GM12878 (cell line): ENCODE measurements around the gene CCS. TPM values are rescaled to one million over a fixed set of nuclear protein-coding genes. Genes with fewer than 3 reads are reported as not detected.
"Not testable (repeated sequence)": the region's sequence is repeated elsewhere in the genome, so short reads cannot be mapped to it uniquely, and the experiment has no call there.

Experiments
- ATAC-seq: fragments of 200-7000 bp; cut with Tn5 transposase; 3 replicates; pipeline ENCODE4 v1.9.1; 2020; ENCODE audit warnings: mild to moderate bottlenecking, moderate library complexity
- BruUV-seq: library from RNA; stranded (reverse); fragments of 400-500 nt; replicated peaks from 2 replicates; lab custom pipeline; 2021; lab: Mats Ljungman, UMichigan
- CTCF ChIA-PET: fragments of 300-600 bp; sonication (Branson Sonifier 250); formaldehyde crosslinking; extraction: SDS; loops from one replicate; lab custom pipeline; 2021; ENCODE audit warnings: inconsistent platforms; lab: Yijun Ruan, JAX
- POLR2A ChIA-PET: fragments of 350-600 bp; formaldehyde crosslinking; extraction: SDS; loops from one replicate; lab custom pipeline; 2021; ENCODE audit warnings: inconsistent platforms; lab: Charles Lee
- RAD21 ChIA-PET: fragments of 300-600 bp; sonication (Branson Sonifier 250); formaldehyde crosslinking; loops from one replicate; lab custom pipeline; 2023; ENCODE audit warnings: antibody characterized with exemption; ENCODE audit not compliant: unreplicated experiment; lab: Charles Lee
- SMC1A ChIA-PET: fragments of 300-600 bp; sonication (Branson Sonifier 250); formaldehyde crosslinking; loops from one replicate; lab custom pipeline; 2023; ENCODE audit not compliant: unreplicated experiment, uncharacterized antibody; lab: Charles Lee
- DNase-seq: peaks from one replicate; pipeline ENCODE4 v3.0.0-alpha.2; 2011; ENCODE audit warnings: low read depth, low spot score
- FAIRE-seq: peaks from 3 replicates; lab custom pipeline; 2011; peaks lifted over from hg19 to GRCh38; lab: Jason Lieb, UNC
- H2AFZ ChIP-seq: 2 replicates; pipeline ENCODE4 v1.6.0; 2011; ENCODE audit warnings: low read depth, low read length, control low read depth; ENCODE audit not compliant: control insufficient read depth
- H3K27ac ChIP-seq: 2 replicates; pipeline ENCODE4 v1.5.1; 2011; ENCODE audit warnings: control low read depth; ENCODE audit not compliant: control insufficient read depth, insufficient read depth
- H3K27me3 ChIP-seq, 2 experiments: replicated peaks in 1 of 2; 2 replicates each; pipeline versions ENCODE4 v1.6.0 to v1.6.1; 2011; ENCODE audit warnings: low read length in 1 of 2; ENCODE audit not compliant: control insufficient read depth in 2 of 2, insufficient read depth in 2 of 2
- H3K36me3 ChIP-seq, 2 experiments: 2 replicates each; pipeline ENCODE4 v1.5.1; 2011; ENCODE audit warnings: low read length in 1 of 2; ENCODE audit not compliant: control insufficient read depth in 2 of 2, insufficient read depth in 2 of 2
- H3K4me1 ChIP-seq: 2 replicates; pipeline ENCODE4 v1.6.1; 2011; ENCODE audit warnings: mild to moderate bottlenecking, low read length, moderate library complexity, mixed read lengths; ENCODE audit not compliant: control insufficient read depth, insufficient read depth
- H3K4me2 ChIP-seq: 2 replicates; pipeline ENCODE4 v1.6.0; 2011; ENCODE audit warnings: control low read depth; ENCODE audit not compliant: control insufficient read depth, insufficient read depth
- H3K4me3 ChIP-seq: fragments of 200-600 bp; sonication (generic); 2 replicates; pipeline ENCODE4 v1.5.1; 2016
- H3K79me2 ChIP-seq: 2 replicates; pipeline ENCODE4 v1.6.0; 2011; ENCODE audit warnings: low read length; ENCODE audit not compliant: control insufficient read depth, insufficient read depth
- H3K9ac ChIP-seq: 2 replicates; pipeline ENCODE4 v1.8.0; 2011; ENCODE audit warnings: low read length, control low read depth, mixed read lengths; ENCODE audit not compliant: control insufficient read depth, insufficient read depth
- H3K9me3 ChIP-seq: replicated peaks from 3 replicates; pipeline ENCODE4 v1.5.1; 2011; ENCODE audit warnings: mild to moderate bottlenecking, low read length; ENCODE audit not compliant: control insufficient read depth, insufficient read depth
- H4K20me1 ChIP-seq: 2 replicates; pipeline ENCODE4 v1.6.0; 2011; ENCODE audit not compliant: control insufficient read depth, insufficient read depth
- HDGF ChIP-seq: fragments of 450-650 bp; IDR thresholded peaks from 2 replicates; pipeline ENCODE4 v1.6.1; 2016; ENCODE audit warnings: antibody characterized with exemption
- SMARCA5 ChIP-seq: fragments of 450-650 bp; IDR thresholded peaks from 2 replicates; pipeline ENCODE4 v1.6.1; 2017; ENCODE audit warnings: mild to moderate bottlenecking
- ZNF24 ChIP-seq: fragments of 450-650 bp; IDR thresholded peaks from 2 replicates; pipeline ENCODE4 v1.6.1; 2017; ENCODE audit warnings: antibody characterized with exemption, mild to moderate bottlenecking
- WGBS: methylation state at CpG from one replicate; pipeline ENCODE4 v1.1.6; 2016; ENCODE audit warnings: low lambda C conversion rate; ENCODE audit not compliant: insufficient replicate concordance, insufficient coverage; ENCODE audit errors: missing lambda C conversion rate; 5-methylcytosine and 5-hydroxymethylcytosine counted together
- in situ Hi-C: fragments of 300-500 bp; cut with MboI; formaldehyde crosslinking; loops from 9 replicates; pipeline ENCODE4 v1.14.3; 2018; ENCODE audit warnings: mixed read lengths
- intact Hi-C: fragments of 100-400 bp; cut with micrococcal nuclease; formaldehyde crosslinking; loops from one replicate; pipeline ENCODE4 v1.14.2; 2022; ENCODE audit not compliant: unreplicated experiment
- polyA plus RNA-seq, 11 experiments: library from polyadenylated mRNA; depleted of rRNA in 4 of 11; unstranded in 6 of 11; stranded (reverse) in 5 of 11; fragments of >200 nt; fragmentation: Nextera tagmentation in 4 of 11; fragmentation: Illumina TruSeq in 1 of 11; extraction: Ambion mirVana in 4 of 11; extraction: Trizol in 1 of 11; gene quantifications; 1 replicate in 1 of 11; 2 replicates in 10 of 11; pipeline versions ENCODE4 v1.2.1 to v1.2.3, GENCODE V29; 2011 to 2016; ENCODE audit warnings: inconsistent platforms in 2 of 11, missing spikeins in 2 of 11, low read depth in 1 of 11
- total RNA-seq, 4 experiments: library from RNA; depleted of rRNA in 3 of 4; stranded (reverse); fragments of >200 nt in 3 of 4; fragmentation: Illumina TruSeq in 1 of 4; extraction: Trizol in 1 of 4; gene quantifications; 2 replicates each; pipeline versions ENCODE4 v1.2.1 to v1.2.3, GENCODE V29; 2013 to 2021
- TF ChIP-seq, protein P1 (sequence below): fragments of 450-650 bp; formaldehyde crosslinking; IDR thresholded peaks from 2 replicates; pipeline ENCODE4 v1.4.0; 2022; ENCODE audit warnings: mild to moderate bottlenecking, moderate library complexity

CCS gene
- total and polyA plus RNA-seq, 10 of the 15 experiments (the other 5 are each of a cell fraction or from before 2014, with no cell fraction given), result 1.5 to 44.2 (median 30.6) TPM

DNA sequence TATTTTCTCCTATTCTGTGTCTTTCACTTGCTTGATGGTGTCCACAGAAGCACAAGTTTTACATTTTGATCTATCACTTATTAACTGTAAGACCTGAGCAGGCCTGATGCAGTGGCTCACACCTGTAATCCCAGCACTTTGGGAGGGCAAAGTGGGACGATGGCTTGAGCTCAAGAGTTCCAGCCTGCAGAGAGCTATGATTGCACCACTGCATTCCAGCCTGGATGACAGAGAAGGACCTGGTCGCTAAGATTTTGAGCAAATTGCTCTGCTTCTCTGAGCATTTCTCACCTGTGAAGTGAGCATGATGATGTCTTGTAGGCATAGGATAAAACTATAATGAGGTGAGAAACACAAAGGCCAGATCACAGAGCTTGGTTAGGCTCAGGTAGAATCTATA, 6.8 kb upstream of the CCS start (continued):
- TF ChIP-seq, protein P1, sequence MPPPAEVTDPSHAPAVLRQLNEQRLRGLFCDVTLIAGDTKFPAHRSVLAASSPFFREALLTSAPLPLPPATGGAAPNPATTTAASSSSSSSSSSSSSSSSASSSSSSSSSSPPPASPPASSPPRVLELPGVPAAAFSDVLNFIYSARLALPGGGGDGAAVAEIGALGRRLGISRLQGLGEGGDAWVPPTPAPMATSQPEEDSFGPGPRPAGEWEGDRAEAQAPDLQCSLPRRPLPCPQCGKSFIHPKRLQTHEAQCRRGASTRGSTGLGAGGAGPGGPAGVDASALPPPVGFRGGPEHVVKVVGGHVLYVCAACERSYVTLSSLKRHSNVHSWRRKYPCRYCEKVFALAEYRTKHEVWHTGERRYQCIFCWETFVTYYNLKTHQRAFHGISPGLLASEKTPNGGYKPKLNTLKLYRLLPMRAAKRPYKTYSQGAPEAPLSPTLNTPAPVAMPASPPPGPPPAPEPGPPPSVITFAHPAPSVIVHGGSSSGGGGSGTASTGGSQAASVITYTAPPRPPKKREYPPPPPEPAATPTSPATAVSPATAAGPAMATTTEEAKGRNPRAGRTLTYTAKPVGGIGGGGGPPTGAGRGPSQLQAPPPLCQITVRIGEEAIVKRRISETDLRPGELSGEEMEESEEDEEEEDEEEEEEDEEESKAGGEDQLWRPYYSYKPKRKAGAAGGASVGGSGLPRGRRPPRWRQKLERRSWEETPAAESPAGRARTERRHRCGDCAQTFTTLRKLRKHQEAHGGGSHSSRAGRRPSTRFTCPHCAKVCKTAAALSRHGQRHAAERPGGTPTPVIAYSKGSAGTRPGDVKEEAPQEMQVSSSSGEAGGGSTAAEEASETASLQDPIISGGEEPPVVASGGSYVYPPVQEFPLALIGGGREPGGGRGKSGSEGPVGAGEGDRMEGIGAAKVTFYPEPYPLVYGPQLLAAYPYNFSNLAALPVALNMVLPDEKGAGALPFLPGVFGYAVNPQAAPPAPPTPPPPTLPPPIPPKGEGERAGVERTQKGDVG (CRISPR knock-in tag), result no peak
- TF ChIP-seq ZNF24, result no peak
- TF ChIP-seq HDGF, result no peak
- no peak for TF ChIP-seq SMARCA5

DNA sequence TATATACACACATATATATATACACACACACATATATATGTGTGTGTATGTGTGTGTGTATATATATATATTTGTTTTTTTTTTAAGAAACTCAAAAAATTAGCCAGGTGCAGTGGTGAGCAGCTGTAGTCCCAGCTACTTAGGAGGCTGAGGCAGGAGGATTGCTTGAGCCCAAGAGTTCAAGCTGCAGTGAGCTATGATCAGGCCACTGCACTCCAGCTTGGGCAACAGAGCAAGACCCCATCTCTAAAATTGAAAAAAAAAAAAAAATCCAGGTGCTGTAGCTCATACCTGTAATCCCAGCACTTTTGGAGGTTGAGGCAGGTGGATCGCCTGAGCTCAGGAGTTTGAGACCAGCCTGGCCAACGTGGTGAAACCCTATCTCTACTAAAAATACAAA, 3.7 kb upstream of the CCS start:
- H3K9ac ChIP-seq, H3K4me2 ChIP-seq, intact Hi-C loops, FAIRE-seq, BruUV-seq, H3K27ac ChIP-seq, H2AFZ ChIP-seq, H3K4me3 ChIP-seq, DNase-seq, H3K79me2 ChIP-seq, H3K27me3 ChIP-seq, H3K9me3 ChIP-seq, H4K20me1 ChIP-seq, H3K36me3 ChIP-seq, H3K4me1 ChIP-seq, in situ Hi-C loops, ATAC-seq: not testable (repeated sequence)
- CTCF ChIA-PET, result interaction anchor here (0.6 to 1.3 kb wide), 2 partner anchors 30 to 153 kb away, joined by 3 read pairs; no protein-coding TSS in a partner anchor
- SMC1A ChIA-PET, result interaction anchor here (1.0 to 2.1 kb wide), 2 partner anchors 11 to 89 kb away, joined by 3 to 8 read pairs; partner anchors contain the start of gene RBM4B
- WGBS, result 47% methylated on average over 2 of the region's 2 CpGs
- RAD21 ChIA-PET, result interaction anchor here (0.7 kb wide), 1 partner anchor 49 kb away, joined by 3 read pairs; the partner anchor contains the start of gene RBM4
- POLR2A ChIA-PET, result interaction anchor here (1.5 to 6.8 kb wide), 2 partner anchors 23 to 88 kb away, joined by 3 to 26 read pairs; partner anchors contain the start of gene RBM4B
